SK-N-MC (cell line): ENCODE results near the gene SLC2A6.

Experiments
- EZH2 ChIP-seq: fragments of 200-600 bp; sonication (generic); IDR thresholded peaks from one replicate; pipeline ENCODE4 v1.6.1; 2017; ENCODE audit warnings: antibody characterized with exemption
- FOXP2 ChIP-seq: optimal IDR thresholded peaks from 2 replicates; pipeline ENCODE3; 2011; ENCODE audit warnings: mild to moderate bottlenecking, moderate library complexity; ENCODE audit not compliant: insufficient read depth; ENCODE audit errors: extremely low read length, control extremely low read depth
- POLR2AphosphoS5 ChIP-seq: IDR thresholded peaks from 2 replicates; pipeline ENCODE4 v1.6.1; 2012; ENCODE audit warnings: mild to moderate bottlenecking, low read depth, low read length, borderline replicate concordance

- TF ChIP-seq POLR2AphosphoS5 (no peak), EZH2 (no peak), FOXP2 (no peak)
Measured at GRCh38 chr9:133474215-133474614, 4.7 kb downstream of the SLC2A6 start.
